ENCODE data around the gene PABPN1. TPM values are rescaled to one million over a fixed set of nuclear protein-coding genes. Genes with fewer than 3 reads are reported as not detected.

PABPN1 gene, protein sequence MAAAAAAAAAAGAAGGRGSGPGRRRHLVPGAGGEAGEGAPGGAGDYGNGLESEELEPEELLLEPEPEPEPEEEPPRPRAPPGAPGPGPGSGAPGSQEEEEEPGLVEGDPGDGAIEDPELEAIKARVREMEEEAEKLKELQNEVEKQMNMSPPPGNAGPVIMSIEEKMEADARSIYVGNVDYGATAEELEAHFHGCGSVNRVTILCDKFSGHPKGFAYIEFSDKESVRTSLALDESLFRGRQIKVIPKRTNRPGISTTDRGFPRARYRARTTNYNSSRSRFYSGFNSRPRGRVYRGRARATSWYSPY
- total RNA-seq = 100 to 1,000 TPM; 186 to 197 TPM

DNA sequence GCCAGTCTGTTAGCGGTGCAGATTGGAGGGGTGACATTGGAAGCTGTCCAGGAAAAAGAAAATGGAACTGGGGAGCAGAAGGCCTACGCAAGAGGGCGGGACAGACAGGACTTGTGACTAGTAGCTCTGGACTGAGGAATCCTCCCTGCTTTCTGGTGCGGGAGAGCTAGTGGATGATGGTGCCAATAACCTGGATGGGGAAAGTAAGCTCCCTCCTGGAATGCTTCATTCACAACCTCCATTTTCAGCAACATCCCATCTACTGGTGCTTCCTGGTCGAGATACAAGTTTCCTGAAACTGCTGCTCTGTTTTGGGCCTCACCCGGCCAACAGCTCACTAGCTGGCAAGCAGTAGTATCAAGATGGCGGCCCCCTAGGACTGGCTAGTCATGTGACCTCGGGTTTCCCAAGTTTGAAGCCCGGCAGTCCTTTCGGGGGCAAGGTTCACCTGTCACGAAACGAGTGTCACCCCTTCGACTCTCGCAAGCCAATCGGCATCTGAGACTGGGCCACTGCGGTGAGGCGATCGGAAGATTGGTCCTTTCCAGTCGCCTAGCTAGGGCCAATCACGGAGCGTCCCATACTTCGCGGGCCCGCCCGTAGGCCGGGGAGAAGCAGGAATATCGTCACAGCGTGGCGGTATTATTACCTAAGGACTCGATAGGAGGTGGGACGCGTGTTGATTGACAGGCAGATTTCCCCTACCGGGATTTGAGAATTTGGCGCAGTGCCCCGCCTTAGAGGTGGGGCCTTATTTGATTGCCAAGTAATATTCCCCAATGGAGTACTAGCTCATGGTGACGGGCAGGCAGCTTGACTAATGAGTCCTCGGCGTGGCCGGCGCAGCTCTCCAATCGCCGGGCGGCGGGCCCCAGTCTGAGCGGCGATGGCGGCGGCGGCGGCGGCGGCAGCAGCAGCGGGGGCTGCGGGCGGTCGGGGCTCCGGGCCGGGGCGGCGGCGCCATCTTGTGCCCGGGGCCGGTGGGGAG, at the start of gene PABPN1:
TSS of gene PABPN1 (plus strand) at position 874 of the 988 bp plus-strand sequence. CDS start at position 887, 13 bp downstream.

DNA sequence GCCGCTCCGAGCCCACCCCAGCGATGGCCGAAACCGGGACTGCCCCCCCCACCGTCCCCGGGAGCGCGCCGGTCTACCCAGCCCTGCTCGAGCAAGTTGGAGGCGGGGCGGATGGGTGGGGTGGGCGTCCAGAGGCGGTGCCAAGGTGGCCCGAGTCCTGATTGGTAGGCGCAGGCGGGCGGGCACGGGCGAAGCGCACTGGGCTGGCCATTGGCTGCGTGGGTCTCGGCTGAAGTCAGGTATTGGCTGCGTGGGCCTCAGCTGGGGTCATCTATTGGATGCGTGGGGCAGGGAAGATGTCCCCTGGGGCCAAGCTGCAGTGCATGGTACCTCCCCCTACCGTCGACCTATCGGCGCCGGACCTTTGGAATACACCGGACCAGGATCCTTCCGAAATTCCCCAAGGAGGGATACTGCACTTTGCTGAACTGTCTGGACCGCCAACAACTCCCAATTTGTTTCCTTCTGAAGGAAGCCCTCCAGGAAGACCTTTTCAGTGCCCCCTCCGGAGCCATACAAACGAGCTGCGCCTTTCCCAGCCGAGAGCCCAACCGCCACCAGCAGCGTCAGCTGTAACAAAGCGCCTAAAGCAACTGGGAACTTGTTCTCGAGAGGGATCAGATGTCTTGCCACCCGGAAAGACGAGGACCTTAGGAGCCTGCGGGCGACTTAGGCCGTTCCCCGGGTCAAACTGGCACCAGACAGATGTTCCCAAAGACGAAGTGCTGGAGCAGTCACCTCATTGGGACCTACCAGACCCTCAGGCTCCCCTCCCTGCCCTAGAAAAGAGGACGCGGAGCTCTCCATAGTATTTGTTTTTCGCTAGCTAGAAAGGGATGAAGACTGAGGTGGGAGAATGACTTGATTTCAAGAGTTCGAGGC, 35.0 kb upstream of the PABPN1 start, which contains the start of gene HOMEZ:
TSS of gene HOMEZ (minus strand) at position 113 of the 882 bp plus-strand sequence. CDS start 180 bp downstream, outside the sequence.

DNA sequence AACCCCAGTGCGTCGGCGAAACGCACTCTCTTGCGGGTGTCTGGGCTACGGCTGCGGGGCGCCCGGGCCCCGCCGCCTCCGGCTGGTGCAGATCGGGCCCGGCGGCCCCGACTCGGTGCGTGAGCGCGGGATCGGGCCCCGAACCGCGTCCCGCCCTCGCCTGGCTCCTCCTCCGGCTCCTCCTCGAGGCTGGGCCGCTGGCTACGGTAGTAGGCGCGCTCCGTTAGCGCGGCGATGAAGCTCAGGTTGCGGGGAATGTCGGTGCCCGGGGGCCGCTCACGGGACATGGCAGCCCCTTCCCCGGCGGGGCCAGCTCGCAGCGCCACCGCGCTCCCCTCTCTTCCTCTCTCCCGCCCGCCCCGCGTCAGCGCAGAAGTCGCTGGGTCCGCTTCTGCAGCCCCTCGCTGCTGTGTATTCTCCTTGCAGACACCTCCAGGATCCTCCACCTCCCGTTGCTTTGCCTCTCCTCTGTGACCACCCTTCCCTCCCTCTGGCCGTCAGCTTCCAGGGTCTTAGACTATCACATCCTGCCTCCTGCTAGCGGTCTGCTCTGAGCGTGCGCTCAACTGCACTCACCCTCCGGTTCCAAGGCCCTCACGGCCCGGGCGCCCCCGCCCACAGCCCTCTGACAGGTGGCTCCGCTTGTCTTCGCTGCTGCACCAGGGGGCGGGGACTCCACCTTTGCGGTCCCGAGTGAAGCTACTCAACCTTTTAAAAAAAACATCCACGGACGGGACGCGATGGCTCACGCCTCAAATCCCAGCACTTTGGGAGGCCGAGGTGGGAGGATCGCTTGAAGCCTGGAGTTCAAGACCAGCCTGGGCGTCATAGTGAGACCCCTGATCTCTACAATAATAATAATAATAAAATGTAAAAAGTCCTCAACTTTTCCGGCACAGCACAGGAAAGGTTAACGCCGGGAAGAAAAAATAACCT, 18.7 kb upstream of the PABPN1 start, which contains the start of gene PPP1R3E:
TSS of gene PPP1R3E (minus strand) at position 570 of the 936 bp plus-strand sequence. CDS start at position 287, 283 bp downstream.

DNA sequence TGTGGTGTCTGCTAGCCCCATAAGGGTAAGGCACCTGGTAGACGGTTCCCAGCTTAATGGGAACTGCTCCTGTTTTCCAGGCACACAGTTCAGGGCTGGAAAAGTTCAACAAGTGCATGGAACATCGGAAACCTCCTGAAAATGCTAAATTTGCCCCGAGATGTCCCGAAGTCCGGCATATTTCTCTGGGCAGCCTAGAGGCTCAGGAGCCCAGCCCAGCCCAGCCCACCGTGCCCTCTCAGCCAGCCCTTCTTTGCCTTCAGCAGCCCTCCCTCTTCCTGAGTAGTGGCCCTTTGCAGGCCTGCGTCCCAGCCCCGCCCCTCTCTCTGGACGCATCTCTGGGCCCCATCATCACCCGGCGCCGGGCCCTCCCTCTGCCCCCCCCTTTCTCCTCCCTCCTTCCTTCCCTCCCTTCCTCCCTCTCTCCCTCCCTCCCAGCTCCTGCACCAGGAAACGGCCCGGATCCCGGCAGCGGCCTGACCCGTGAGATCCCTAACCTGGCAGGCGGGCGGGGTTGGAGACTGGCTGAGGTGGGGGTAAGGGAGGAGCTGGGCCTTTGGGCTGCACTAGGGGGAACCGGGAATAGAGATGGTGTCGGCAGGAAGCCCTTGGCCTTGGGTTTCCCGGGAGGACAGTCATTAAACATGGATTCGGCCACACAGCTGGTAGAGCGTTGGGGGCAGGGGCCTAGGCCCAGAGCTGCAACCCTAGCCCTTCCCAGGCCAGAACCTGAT, 14.7 kb upstream of the PABPN1 start, which contains the start of gene BCL2L2:
TSS of gene BCL2L2 (plus strand) at position 422 of the 734 bp plus-strand sequence. CDS start 935 bp downstream, outside the sequence.

DNA sequence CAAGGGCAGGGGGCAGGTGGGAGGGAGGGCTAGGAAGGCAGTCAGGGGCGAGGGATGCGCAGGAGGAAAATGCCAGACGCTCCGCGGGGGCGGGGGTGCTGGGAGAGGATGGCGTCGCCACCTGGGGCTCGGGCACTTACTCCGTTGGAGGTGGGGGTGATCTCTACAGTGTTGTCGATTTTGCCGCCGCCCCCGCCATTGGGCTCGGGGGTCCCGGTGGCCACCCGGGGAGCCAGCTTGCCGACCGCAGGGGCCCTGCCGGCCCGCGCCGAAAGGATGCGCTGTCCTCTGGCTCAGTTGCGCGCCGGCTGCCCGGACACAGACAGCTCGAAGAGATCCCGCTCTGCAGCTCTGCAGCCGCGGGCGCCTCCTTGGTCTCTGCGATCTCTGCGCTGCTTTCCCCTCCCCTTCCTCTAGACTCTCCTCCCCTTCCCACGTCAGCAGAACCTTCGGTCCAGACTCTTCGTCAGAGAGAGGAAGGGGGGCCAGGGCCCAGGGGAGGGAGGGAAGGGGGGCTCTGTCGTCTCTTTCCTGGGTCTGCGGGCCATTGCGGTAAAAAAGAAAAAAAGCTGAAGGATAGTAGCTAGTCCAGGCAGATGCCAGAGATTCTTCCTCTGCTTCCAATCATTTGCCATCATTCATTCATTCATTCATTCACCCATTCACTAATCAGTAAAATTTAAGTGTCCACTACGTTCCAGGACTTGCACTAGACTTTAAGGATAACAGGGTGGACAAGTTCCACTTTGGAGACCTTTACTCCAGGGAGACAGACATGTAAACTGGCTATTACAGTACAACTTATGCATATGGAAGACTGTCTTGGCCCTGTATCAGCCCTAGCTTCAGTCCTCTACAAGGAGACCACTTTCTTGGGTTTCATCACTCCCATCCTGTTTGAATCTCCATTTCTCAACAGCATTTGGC, 31.5 kb downstream of the PABPN1 start, which contains the start of gene SLC22A17:
TSS of gene SLC22A17 (minus strand) at position 382 of the 927 bp plus-strand sequence.

DNA sequence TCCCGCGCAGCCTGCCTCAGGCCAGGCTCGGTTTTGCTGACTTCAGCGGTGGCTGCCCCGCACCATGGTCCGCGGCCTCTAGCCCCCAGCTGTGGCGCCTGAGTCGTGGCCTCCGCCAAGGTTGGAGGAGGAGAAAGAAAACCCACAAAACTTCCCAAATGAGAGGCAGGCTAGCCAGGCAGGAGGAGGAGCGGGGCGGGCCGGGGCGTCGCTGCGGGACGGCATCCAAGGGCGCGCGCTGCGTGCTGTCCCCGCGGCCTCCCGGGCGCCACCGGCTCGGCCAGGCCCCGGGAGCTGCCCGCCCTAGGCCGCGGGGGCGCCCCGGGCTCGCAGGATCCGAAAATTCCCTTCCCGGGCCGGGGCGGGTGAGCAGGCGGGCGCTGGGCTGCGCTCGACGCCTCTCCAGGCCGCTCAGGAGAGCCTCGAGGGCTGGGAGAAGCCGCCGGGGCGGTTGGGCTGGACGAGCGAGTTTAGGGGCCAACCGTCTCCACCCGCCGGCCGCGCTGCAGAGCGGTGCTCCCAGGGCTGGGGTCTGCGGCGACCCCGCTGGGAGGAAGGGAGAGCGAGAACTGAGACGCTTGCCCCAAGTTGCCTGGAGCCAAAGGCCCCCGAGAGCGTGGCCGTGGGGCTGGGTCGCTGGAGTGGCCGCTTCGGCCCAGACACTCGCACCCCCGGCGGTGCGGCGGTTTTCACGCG, 43.9 kb downstream of the PABPN1 start, which contains the start of gene EFS:
TSS of gene EFS (minus strand) at position 137 of the 696 bp plus-strand sequence. CDS start 147 bp downstream, outside the sequence.

DNA sequence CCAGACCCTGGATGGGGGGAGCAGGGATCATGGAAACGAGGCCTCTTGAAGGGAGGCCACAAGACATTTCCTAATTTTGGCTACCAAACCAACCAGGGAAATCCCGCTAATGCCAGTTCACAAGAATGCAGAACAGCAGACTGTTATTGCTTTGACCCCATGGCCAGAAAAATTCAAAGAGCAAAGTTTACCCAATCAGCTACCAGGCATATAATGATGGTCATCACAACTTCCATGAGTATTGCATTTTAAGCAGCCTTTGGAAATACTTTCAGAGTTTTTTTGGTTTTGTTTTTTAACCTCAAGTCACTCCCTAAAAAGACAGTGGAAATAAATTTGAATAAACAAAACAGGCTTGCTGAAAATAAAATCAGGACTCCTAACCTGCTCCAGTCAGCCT, 51.3 kb downstream of the PABPN1 start, which contains the start of gene IL25:
TSS of gene IL25 (plus strand) at position 301 of the 400 bp plus-strand sequence.

Other genes starting within 250 kb of the PABPN1 start
- gene ACIN1, start 226.3 kb upstream of the PABPN1 start, total RNA-seq = 100 to 1,000 TPM; 189 to 193 TPM
- 10 to 100 TPM; 45.2 to 50.7 TPM for gene C14orf119, start 226.0 kb upstream of the PABPN1 start, total RNA-seq
- gene CIROP, start 216.5 kb upstream of the PABPN1 start, total RNA-seq = not detected
- 1 to 10 TPM in 1 of 2 experiments, under 1 TPM in 1; 0.96 to 1.0 TPM for gene CEBPE, start 202.2 kb upstream of the PABPN1 start, total RNA-seq
- under 1 TPM; 0.22 to 0.40 TPM for gene SLC7A8, start 137.8 kb upstream of the PABPN1 start, total RNA-seq
- gene RNF212B, start 83.5 kb upstream of the PABPN1 start, total RNA-seq = not detected
- gene HOMEZ, start 35.3 kb upstream of the PABPN1 start, total RNA-seq = 10 to 100 TPM; 13.4 to 13.5 TPM
- gene PPP1R3E, start 18.6 kb upstream of the PABPN1 start, total RNA-seq = 10 to 100 TPM; 46.0 to 56.1 TPM
- 1 to 10 TPM; 2.1 to 3.0 TPM for gene BCL2L2, start 14.6 kb upstream of the PABPN1 start, total RNA-seq
- gene SLC22A17, start 31.4 kb downstream of the PABPN1 start, total RNA-seq = 1 to 10 TPM; 2.1 to 2.2 TPM
- gene EFS, start 43.7 kb downstream of the PABPN1 start, total RNA-seq = not detected
- gene IL25, start 51.4 kb downstream of the PABPN1 start, total RNA-seq = not detected
- not detected for gene CMTM5, start 55.6 kb downstream of the PABPN1 start, total RNA-seq
- not detected for gene MYH6, start 86.8 kb downstream of the PABPN1 start, total RNA-seq
- not detected for gene MYH7, start 114.2 kb downstream of the PABPN1 start, total RNA-seq
- 10 to 100 TPM; 41.3 to 42.3 TPM for gene NGDN, start 148.2 kb downstream of the PABPN1 start, total RNA-seq
- gene ZFHX2, start 230.3 kb downstream of the PABPN1 start, total RNA-seq = under 1 TPM; 0.53 to 0.93 TPM
- 10 to 100 TPM; 10.3 to 13.4 TPM for gene THTPA, start 234.8 kb downstream of the PABPN1 start, total RNA-seq
- gene AP1G2, start 246.3 kb downstream of the PABPN1 start, total RNA-seq = 100 to 1,000 TPM; 299 to 314 TPM